Right lobe of liver (tissue), 6 donors: ENCODE results near the gene VMP1. TPM values are rescaled to one million over a fixed set of nuclear protein-coding genes. Genes with fewer than 3 reads are reported as not detected.
A peak's percentile ranks its signal among the peaks of the same experiment; 100 is the strongest.

Source experiments
- ATAC-seq, 4 donors: fragments of 200-7000 bp; cut with Tn5 transposase; one replicate each; pipeline ENCODE4 v1.9.1; 2020; ENCODE audit warnings: mild to moderate bottlenecking in 4 of 4, moderate library complexity in 4 of 4
- DNase-seq, 3 donors: peaks; one replicate each; pipeline ENCODE4 v3.0.0-alpha.2; 2020
- H3K27ac ChIP-seq, 3 donors: fragments of 200-600 bp; one replicate each; pipeline ENCODE4 v1.8.0; 2022
- H3K27me3 ChIP-seq, 2 donors: fragments of 200-600 bp; one replicate each; pipeline ENCODE4 v1.8.0; 2022
- H3K36me3 ChIP-seq, 4 donors: fragments of 200-600 bp; sonication (generic) in 1 of 4; one replicate each; pipeline versions ENCODE4 v1.5.1 to v1.8.0; 2017 to 2022; ENCODE audit warnings: control low read depth in 1 of 4
- H3K4me1 ChIP-seq, 4 donors: fragments of 200-600 bp; sonication (generic) in 1 of 4; one replicate each; pipeline versions ENCODE4 v1.5.1 to v1.8.0; 2017 to 2022; ENCODE audit warnings: control low read depth in 1 of 4
- H3K4me3 ChIP-seq, 3 donors: fragments of 200-600 bp; one replicate each; pipeline ENCODE4 v1.8.0; 2022
- H3K9me3 ChIP-seq, 4 donors: fragments of 200-600 bp; sonication (generic) in 1 of 4; one replicate each; pipeline versions ENCODE4 v1.5.1 to v1.8.0; 2017 to 2022; ENCODE audit warnings: control low read depth in 1 of 4
- CTCF ChIP-seq, 4 donors: fragments of 200-600 bp in 3 of 4; fragments of 450-650 bp in 1 of 4; IDR thresholded peaks; one replicate each; pipeline versions ENCODE4 v1.5.1 to v1.8.0; 2016 to 2022; ENCODE audit warnings: antibody characterized with exemption in 4 of 4, mild to moderate bottlenecking in 2 of 4
- POLR2A ChIP-seq: fragments of 450-650 bp; IDR thresholded peaks from one replicate; pipeline ENCODE4 v1.6.1; 2017; ENCODE audit warnings: antibody characterized with exemption, mild to moderate bottlenecking
- WGBS: methylation state at CpG from one replicate; pipeline ENCODE4 v1.1.6; 2018; ENCODE audit warnings: low coverage, low lambda C conversion rate; ENCODE audit not compliant: insufficient coverage; ENCODE audit errors: missing lambda C conversion rate; 5-methylcytosine and 5-hydroxymethylcytosine counted together
- intact Hi-C, 2 donors: fragments of 100-400 bp; cut with DNase I; formaldehyde crosslinking; loops; one replicate each; pipeline versions ENCODE4 v1.11.2 to v1.14.1; 2022
- total RNA-seq, 6 experiments: library from RNA; depleted of rRNA in 2 of 6; stranded (reverse); fragments of >200 nt in 2 of 6; fragmentation: NEBNext Ultra II Directional in 3 of 6; extraction: Animal tissue kit (Norgen Biotek cat#: 25700) in 3 of 6; gene quantifications; one replicate each; pipeline versions ENCODE4 v1.1.0 to v1.2.4, GENCODE V29; 2016 to 2023
- donor health status: DM: no; HTN: yes; CAD: no.
- donor health status: DM: no; HTN: no; CAD: no.
- donor health status: DM: no; HTN: no; CAD: no.
- donor health status: DM: no; HTN: yes; CAD: no.
- donor health status: DM: no; HTN: yes; CAD: no.

VMP1 gene
- total RNA-seq, 6 experiments from 2014 or later: 56.9 to 247 (median 160) TPM

- no peak for DNase-seq
- Histone ChIP-seq H3K9me3 (no peaks in the 10 kb centered on the region), H3K27me3 (no peaks in the 10 kb centered on the region), H3K27ac (no peak overlapping the region), H3K4me3 (no peak overlapping the region), H3K4me1 (no peaks in the 10 kb centered on the region), H3K36me3 (peaks cover 0 to 41% (median 11%) of the 10 kb centered on the region in 4 donors)
- 100% methylated on average over 2 of the region's 2 CpGs for WGBS
- no peak for TF ChIP-seq CTCF (IDR thresholded peaks at IDR 0.05)
- no peak for TF ChIP-seq POLR2A
- intact Hi-C loops: no loop called here
- no peak for ATAC-seq
Measured at GRCh38 chr17:59775786-59776350, 68.4 kb downstream of the VMP1 start.

GRCh38 chr17:59776577-59776976 is 69.1 kb downstream of the VMP1 start:
- TF ChIP-seq POLR2A: no peak
- TF ChIP-seq CTCF (IDR thresholded peaks at IDR 0.05): no peak
- DNase-seq (no peak), ATAC-seq (no peak)
- no peak overlapping the region for H3K27ac ChIP-seq
- WGBS: 100% methylated on average over 1 of the region's 1 CpG
- H3K4me1 ChIP-seq: no peaks in the 10 kb centered on the region
- H3K9me3 ChIP-seq: no peaks in the 10 kb centered on the region
- H3K36me3 ChIP-seq: peaks cover 0 to 41% (median 11%) of the 10 kb centered on the region in 4 donors
- no peaks in the 10 kb centered on the region for H3K27me3 ChIP-seq
- no peak overlapping the region for H3K4me3 ChIP-seq
- intact Hi-C loops: no loop called here

GRCh38 chr17:59777033-59777432 is 69.6 kb downstream of the VMP1 start:
- TF ChIP-seq POLR2A (no peak), CTCF (IDR thresholded peaks at IDR 0.05) (no peak)
- no peaks in the 10 kb centered on the region for H3K9me3 ChIP-seq
- H3K27ac ChIP-seq: no peak overlapping the region
- DNase-seq (no peak), ATAC-seq (no peak)
- no peaks in the 10 kb centered on the region for H3K27me3 ChIP-seq
- intact Hi-C loops: no loop called here
- no peak overlapping the region for H3K4me3 ChIP-seq
- no peaks in the 10 kb centered on the region for H3K4me1 ChIP-seq
- peaks cover 0 to 41% (median 11%) of the 10 kb centered on the region in 4 donors for H3K36me3 ChIP-seq
- 100% methylated on average over 3 of the region's 3 CpGs for WGBS

- TF ChIP-seq CTCF (IDR thresholded peaks at IDR 0.05) (no peak), POLR2A (no peak)
- ATAC-seq: peak in 2 of 4 donors; percentile 4 to 31
- WGBS: 91% methylated on average over 4 of the region's 4 CpGs
- intact Hi-C loops: no loop called here
- no peaks in the 10 kb centered on the region for H3K27me3 ChIP-seq
- H3K9me3 ChIP-seq: no peaks in the 10 kb centered on the region
- no peak overlapping the region for H3K27ac ChIP-seq
- H3K4me3 ChIP-seq: no peak overlapping the region
- DNase-seq: no peak
- H3K4me1 ChIP-seq: peaks cover 0 to 16% (median 3%) of the 10 kb centered on the region in 4 donors
- H3K36me3 ChIP-seq: peaks cover 0 to 32% (median 9%) of the 10 kb centered on the region in 4 donors
Measured at GRCh38 chr17:59778996-59779395, 71.5 kb downstream of the VMP1 start.
